ENCODE results near the gene VWF.

The VWF gene

GRCh38 chr12:5969156-5969973 lies 155.1 kb downstream of the VWF start:
- DNase-seq (ENCODE audit: low read depth, low spot score), result no peak
- H3K36me3 ChIP-seq (ENCODE audit: insufficient read depth, insufficient read length, low read length), result no peaks in the 10 kb centered on the region
- no peaks in the 10 kb centered on the region for H3K9me3 ChIP-seq (ENCODE audit: insufficient read depth, low read length)
- no peak overlapping the region for H3K4me3 ChIP-seq (ENCODE audit: insufficient read length, low read depth)
- no peak for TF ChIP-seq SUZ12 (IDR thresholded peaks at IDR 0.05; ENCODE audit: extremely low read depth, insufficient read depth, insufficient read length)
- TF ChIP-seq YY1 (IDR thresholded peaks at IDR 0.05; ENCODE audit: insufficient read depth, insufficient read length), result no peak
- TF ChIP-seq ZNF274 (IDR thresholded peaks at IDR 0.05; ENCODE audit: low read depth, low read length), result no peak
- H3K4me1 ChIP-seq (ENCODE audit: insufficient read depth, insufficient read length), result peaks cover 25% of the 10 kb centered on the region
- no peak overlapping the region for H3K9ac ChIP-seq (ENCODE audit: insufficient read length, low read depth)
- peaks cover 34% of the 10 kb centered on the region for H3K27me3 ChIP-seq (ENCODE audit: insufficient read depth, insufficient read length)

- Histone ChIP-seq H3K4me3 (ENCODE audit: insufficient read length, low read depth) (no peak overlapping the region), H3K36me3 (ENCODE audit: insufficient read depth, insufficient read length, low read length) (no peaks in the 10 kb centered on the region), H3K9ac (ENCODE audit: insufficient read length, low read depth) (no peak overlapping the region), H3K9me3 (ENCODE audit: insufficient read depth, low read length) (no peaks in the 10 kb centered on the region), H3K4me1 (ENCODE audit: insufficient read depth, insufficient read length) (peaks cover 25% of the 10 kb centered on the region), H3K27me3 (ENCODE audit: insufficient read depth, insufficient read length) (peaks cover 31% of the 10 kb centered on the region)
- TF ChIP-seq ZNF274 (IDR thresholded peaks at IDR 0.05; ENCODE audit: low read depth, low read length) (no peak), SUZ12 (IDR thresholded peaks at IDR 0.05; ENCODE audit: extremely low read depth, insufficient read depth, insufficient read length) (no peak), YY1 (IDR thresholded peaks at IDR 0.05; ENCODE audit: insufficient read depth, insufficient read length) (no peak)
- no peak for DNase-seq (ENCODE audit: low read depth, low spot score)
Observed at GRCh38 chr12:5967645-5968415, 156.6 kb downstream of the VWF start.

- H3K27me3 ChIP-seq (ENCODE audit: insufficient read depth, insufficient read length), result peaks cover 26% of the 10 kb centered on the region
- no peaks in the 10 kb centered on the region for H3K9me3 ChIP-seq (ENCODE audit: insufficient read depth, low read length)
- no peak for DNase-seq (ENCODE audit: low read depth, low spot score)
- no peak overlapping the region for H3K9ac ChIP-seq (ENCODE audit: insufficient read length, low read depth)
- no peaks in the 10 kb centered on the region for H3K36me3 ChIP-seq (ENCODE audit: insufficient read depth, insufficient read length, low read length)
- peaks cover 25% of the 10 kb centered on the region for H3K4me1 ChIP-seq (ENCODE audit: insufficient read depth, insufficient read length)
- no peak overlapping the region for H3K4me3 ChIP-seq (ENCODE audit: insufficient read length, low read depth)
- no peak for TF ChIP-seq SUZ12 (IDR thresholded peaks at IDR 0.05; ENCODE audit: extremely low read depth, insufficient read depth, insufficient read length)
- TF ChIP-seq ZNF274 (IDR thresholded peaks at IDR 0.05; ENCODE audit: low read depth, low read length), result no peak
- no peak for TF ChIP-seq YY1 (IDR thresholded peaks at IDR 0.05; ENCODE audit: insufficient read depth, insufficient read length)
Observed at GRCh38 chr12:5966486-5967095, 157.9 kb downstream of the VWF start.

GRCh38 chr12:5965950-5966383 lies 158.5 kb downstream of the VWF start:
- H3K9me3 ChIP-seq (ENCODE audit: insufficient read depth, low read length), result no peaks in the 10 kb centered on the region
- no peak overlapping the region for H3K9ac ChIP-seq (ENCODE audit: insufficient read length, low read depth)
- TF ChIP-seq YY1 (IDR thresholded peaks at IDR 0.05; ENCODE audit: insufficient read depth, insufficient read length) (no peak), ZNF274 (IDR thresholded peaks at IDR 0.05; ENCODE audit: low read depth, low read length) (no peak), SUZ12 (IDR thresholded peaks at IDR 0.05; ENCODE audit: extremely low read depth, insufficient read depth, insufficient read length) (no peak)
- peaks cover 22% of the 10 kb centered on the region for H3K27me3 ChIP-seq (ENCODE audit: insufficient read depth, insufficient read length)
- peaks cover 25% of the 10 kb centered on the region for H3K4me1 ChIP-seq (ENCODE audit: insufficient read depth, insufficient read length)
- no peak overlapping the region for H3K4me3 ChIP-seq (ENCODE audit: insufficient read length, low read depth)
- no peaks in the 10 kb centered on the region for H3K36me3 ChIP-seq (ENCODE audit: insufficient read depth, insufficient read length, low read length)
- DNase-seq (ENCODE audit: low read depth, low spot score), result peak; percentile 74

GRCh38 chr12:5964913-5965900 lies 159.3 kb downstream of the VWF start:
- H3K4me3 ChIP-seq (ENCODE audit: insufficient read length, low read depth), result no peak overlapping the region
- no peaks in the 10 kb centered on the region for H3K9me3 ChIP-seq (ENCODE audit: insufficient read depth, low read length)
- DNase-seq (ENCODE audit: low read depth, low spot score), result peak; percentile 77
- TF ChIP-seq ZNF274 (IDR thresholded peaks at IDR 0.05; ENCODE audit: low read depth, low read length) (no peak), SUZ12 (IDR thresholded peaks at IDR 0.05; ENCODE audit: extremely low read depth, insufficient read depth, insufficient read length) (no peak), YY1 (IDR thresholded peaks at IDR 0.05; ENCODE audit: insufficient read depth, insufficient read length) (no peak)
- peaks cover 17% of the 10 kb centered on the region for H3K27me3 ChIP-seq (ENCODE audit: insufficient read depth, insufficient read length)
- no peak overlapping the region for H3K9ac ChIP-seq (ENCODE audit: insufficient read length, low read depth)
- peaks cover 23% of the 10 kb centered on the region for H3K4me1 ChIP-seq (ENCODE audit: insufficient read depth, insufficient read length)
- no peaks in the 10 kb centered on the region for H3K36me3 ChIP-seq (ENCODE audit: insufficient read depth, insufficient read length, low read length)

GRCh38 chr12:5963515-5963914 lies 161.0 kb downstream of the VWF start:
- TF ChIP-seq ZNF274 (IDR thresholded peaks at IDR 0.05; ENCODE audit: low read depth, low read length) (no peak), YY1 (IDR thresholded peaks at IDR 0.05; ENCODE audit: insufficient read depth, insufficient read length) (no peak), SUZ12 (IDR thresholded peaks at IDR 0.05; ENCODE audit: extremely low read depth, insufficient read depth, insufficient read length) (no peak)
- Histone ChIP-seq H3K9me3 (ENCODE audit: insufficient read depth, low read length) (no peaks in the 10 kb centered on the region), H3K4me1 (ENCODE audit: insufficient read depth, insufficient read length) (peaks cover 13% of the 10 kb centered on the region), H3K27me3 (ENCODE audit: insufficient read depth, insufficient read length) (peaks cover 7% of the 10 kb centered on the region), H3K36me3 (ENCODE audit: insufficient read depth, insufficient read length, low read length) (no peaks in the 10 kb centered on the region), H3K9ac (ENCODE audit: insufficient read length, low read depth) (no peak overlapping the region), H3K4me3 (ENCODE audit: insufficient read length, low read depth) (no peak overlapping the region)
- no peak for DNase-seq (ENCODE audit: low read depth, low spot score)
